Thoracic aorta (tissue), 2 donors: ENCODE data around the gene MYOM3. TPM values are rescaled to one million over a fixed set of nuclear protein-coding genes. Genes with fewer than 3 reads are reported as not detected.

ENCODE experiments used
- ATAC-seq: fragments of 150-250 bp; one replicate; pipeline ENCODE4 v1.8.0; 2017; ENCODE audit warnings: low read depth; ENCODE audit not compliant: insufficient number of reproducible peaks, low FRiP score
- DNase-seq: peaks from one replicate; pipeline ENCODE4 v3.0.0-alpha.2; 2020; ENCODE audit warnings: low spot score
- H3K27ac ChIP-seq, 2 donors: fragments of 200-600 bp; sonication (generic); 1 replicate in 1 of 2; 2 replicates in 1 of 2; pipeline ENCODE4 v1.5.1; 2016; ENCODE audit warnings: mild to moderate bottlenecking in 2 of 2, moderate library complexity in 2 of 2
- H3K27me3 ChIP-seq: fragments of 200-600 bp; sonication (generic); replicated peaks from 2 replicates; pipeline ENCODE4 v1.6.0; 2016; ENCODE audit warnings: mild to moderate bottlenecking; ENCODE audit not compliant: insufficient read depth
- H3K36me3 ChIP-seq: fragments of 200-600 bp; sonication (generic); one replicate; pipeline ENCODE4 v1.5.1; 2016
- H3K4me1 ChIP-seq, 2 donors: fragments of 200-600 bp; sonication (generic); 1 replicate in 1 of 2; 2 replicates in 1 of 2; pipeline versions ENCODE4 v1.5.1 to v1.6.0; 2016; ENCODE audit warnings: low read depth in 2 of 2, mild to moderate bottlenecking in 1 of 2; ENCODE audit not compliant: control insufficient read depth in 1 of 2
- H3K4me3 ChIP-seq: fragments of 200-600 bp; sonication (generic); 2 replicates; pipeline ENCODE4 v1.5.1; 2016; ENCODE audit warnings: mild to moderate bottlenecking
- H3K9me3 ChIP-seq: fragments of 200-600 bp; sonication (generic); 2 replicates; pipeline ENCODE4 v1.5.1; 2016
- CTCF ChIP-seq: fragments of 200-600 bp; sonication (generic); IDR thresholded peaks from one replicate; pipeline ENCODE4 v1.5.1; 2019; ENCODE audit warnings: antibody characterized with exemption
- total RNA-seq, 2 donors: library from RNA; depleted of rRNA; stranded (reverse); fragments of >200 nt; gene quantifications; one replicate each; pipeline versions ENCODE4 v1.1.0 to v1.2.3, GENCODE V29; 2016

MYOM3 gene
- total RNA-seq, 2 donors from 2014 or later = 1.5 to 1.6 TPM

GRCh38 chr1:24007079-24007478, 104.9 kb downstream of the MYOM3 start:
- no peak overlapping the region for H3K4me3 ChIP-seq
- DNase-seq (no peak), ATAC-seq (no peak)
- H3K27ac ChIP-seq = no peak overlapping the region
- H3K9me3 ChIP-seq = no peaks in the 10 kb centered on the region
- no peaks in the 10 kb centered on the region for H3K36me3 ChIP-seq
- H3K27me3 ChIP-seq = no peaks in the 10 kb centered on the region
- peaks cover 24 to 52% of the 10 kb centered on the region in 2 donors for H3K4me1 ChIP-seq
- no peak for TF ChIP-seq CTCF

Other genes with a start within 250 kb of the MYOM3 start
- 10 to 100 TPM; 30.5 to 70.8 TPM for gene FUCA1, start 243.8 kb downstream of the MYOM3 start, total RNA-seq
- under 1 TPM in 1 of 2 donors, not detected in 1; 0.41 TPM for gene CNR2, start 198.8 kb downstream of the MYOM3 start, total RNA-seq
- 100 to 1,000 TPM in 1 of 2 donors, 10 to 100 TPM in 1; 77.6 to 143 TPM for gene PNRC2, start 152.3 kb downstream of the MYOM3 start, total RNA-seq
- gene SRSF10, start 131.8 kb downstream of the MYOM3 start, total RNA-seq = 100 to 1,000 TPM in 1 of 2 donors, 10 to 100 TPM in 1; 73.9 to 126 TPM
- under 1 TPM; 0.14 to 0.21 TPM for gene IL22RA1, start 31.0 kb upstream of the MYOM3 start, total RNA-seq
- gene IFNLR1, start 75.2 kb upstream of the MYOM3 start, total RNA-seq = under 1 TPM in 1 of 2 donors, not detected in 1; 0.14 TPM
- 1 to 10 TPM in 1 of 2 donors, under 1 TPM in 1; 0.54 to 1.3 TPM for gene GRHL3, start 207.2 kb upstream of the MYOM3 start, total RNA-seq